ENCODE results near the gene MAML3.

The MAML3 gene

DNA sequence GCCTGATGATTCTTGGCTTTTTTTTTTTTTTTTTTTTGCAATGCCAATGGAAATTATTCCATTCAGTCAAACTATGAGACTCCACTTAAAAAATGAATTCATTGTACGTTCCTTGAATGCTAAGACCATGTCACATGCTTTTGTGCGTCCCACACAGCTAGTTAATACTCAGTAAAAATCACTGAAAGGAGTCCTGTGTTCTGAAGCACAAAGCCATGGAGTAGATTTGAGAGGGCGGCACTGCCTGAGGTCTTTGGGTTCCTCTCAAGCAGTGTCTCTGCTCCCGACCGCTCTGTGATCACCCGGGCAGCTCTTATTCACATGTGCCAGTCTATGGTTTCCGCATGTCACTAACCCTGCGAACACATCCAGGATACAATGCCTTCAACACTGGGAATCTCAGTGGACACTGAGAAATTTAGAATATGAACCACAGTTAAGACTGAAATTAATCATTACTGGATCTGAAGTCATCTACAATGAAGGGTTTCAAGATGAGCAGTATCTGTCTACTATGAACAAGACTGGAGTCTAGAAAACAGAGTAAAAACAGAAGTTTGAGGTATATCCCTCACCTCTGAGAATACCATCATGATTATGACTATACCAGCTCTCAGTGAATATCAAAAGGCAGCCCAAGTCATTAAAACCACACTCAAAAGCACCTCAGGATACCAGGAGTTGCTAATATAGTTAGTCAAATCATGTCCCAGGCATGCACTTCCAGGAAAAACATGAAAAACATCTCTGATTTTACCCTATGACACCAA lies 295.4 kb downstream of the MAML3 start:
- H3K36me3 Mint-ChIP-seq (ENCODE audit: low read depth) = no peaks in the 10 kb centered on the region
- peaks cover 28% of the 10 kb centered on the region for H3K27me3 Mint-ChIP-seq (ENCODE audit: low read depth)
- H3K27ac Mint-ChIP-seq = no peak overlapping the region
- H3K4me1 Mint-ChIP-seq (ENCODE audit: low read depth) = peaks cover 34% of the 10 kb centered on the region
- H3K9me3 Mint-ChIP-seq = no peaks in the 10 kb centered on the region
- peak; percentile 47 for DNase-seq (ENCODE audit: low spot score)
- H3K4me3 Mint-ChIP-seq = peak overlapping the region; percentile 4

DNA sequence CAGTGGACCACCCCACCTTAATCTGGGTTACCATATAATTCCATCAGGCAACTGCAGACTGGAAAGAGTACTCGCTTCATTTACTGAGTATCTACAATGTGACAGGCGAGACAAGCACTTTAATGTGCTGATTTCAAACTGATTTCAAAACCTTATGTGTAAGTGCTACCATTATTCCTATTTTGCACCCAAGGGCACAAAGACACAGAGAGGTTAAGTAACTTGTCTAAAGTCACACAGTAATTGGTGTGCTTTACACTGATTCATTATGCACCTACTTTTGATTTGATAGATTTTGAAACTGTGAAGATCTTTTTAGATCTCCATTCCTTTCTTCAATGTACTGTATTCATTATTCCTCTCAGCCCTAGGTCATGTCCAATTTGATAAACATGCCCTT lies 296.0 kb downstream of the MAML3 start:
- H3K4me3 Mint-ChIP-seq = peak overlapping the region; percentile 4
- H3K9me3 Mint-ChIP-seq = no peaks in the 10 kb centered on the region
- no peak overlapping the region for H3K27ac Mint-ChIP-seq
- no peak for DNase-seq (ENCODE audit: low spot score)
- peaks cover 34% of the 10 kb centered on the region for H3K4me1 Mint-ChIP-seq (ENCODE audit: low read depth)
- peaks cover 33% of the 10 kb centered on the region for H3K27me3 Mint-ChIP-seq (ENCODE audit: low read depth)
- H3K36me3 Mint-ChIP-seq (ENCODE audit: low read depth) = no peaks in the 10 kb centered on the region

DNA sequence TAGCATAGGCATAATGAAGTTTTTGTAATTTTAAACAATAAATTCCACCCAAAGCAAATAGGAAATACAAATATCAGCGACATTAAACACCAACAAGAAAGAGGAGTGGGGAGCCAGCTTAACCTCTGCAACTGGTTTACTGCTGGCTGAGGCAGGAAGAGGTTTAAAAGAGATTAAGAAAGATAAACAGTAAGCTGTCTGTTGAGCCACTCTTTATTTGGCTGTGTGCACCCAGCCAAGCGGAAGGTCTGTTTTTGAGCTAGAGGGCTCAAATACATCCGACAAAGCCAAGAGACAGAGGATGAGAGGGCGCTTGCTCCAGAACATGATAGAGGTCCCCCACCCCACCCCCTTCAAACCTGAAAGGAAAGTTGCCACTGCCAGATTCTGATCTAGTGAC lies 297.0 kb downstream of the MAML3 start:
- H3K4me3 Mint-ChIP-seq = peak overlapping the region; percentile 60
- H3K9me3 Mint-ChIP-seq = no peaks in the 10 kb centered on the region
- H3K27ac Mint-ChIP-seq = peak overlapping the region; percentile 69
- H3K27me3 Mint-ChIP-seq (ENCODE audit: low read depth) = peaks cover 30% of the 10 kb centered on the region
- H3K4me1 Mint-ChIP-seq (ENCODE audit: low read depth) = peaks cover 34% of the 10 kb centered on the region
- H3K36me3 Mint-ChIP-seq (ENCODE audit: low read depth) = no peaks in the 10 kb centered on the region
- DNase-seq (ENCODE audit: low spot score) = no peak

DNA sequence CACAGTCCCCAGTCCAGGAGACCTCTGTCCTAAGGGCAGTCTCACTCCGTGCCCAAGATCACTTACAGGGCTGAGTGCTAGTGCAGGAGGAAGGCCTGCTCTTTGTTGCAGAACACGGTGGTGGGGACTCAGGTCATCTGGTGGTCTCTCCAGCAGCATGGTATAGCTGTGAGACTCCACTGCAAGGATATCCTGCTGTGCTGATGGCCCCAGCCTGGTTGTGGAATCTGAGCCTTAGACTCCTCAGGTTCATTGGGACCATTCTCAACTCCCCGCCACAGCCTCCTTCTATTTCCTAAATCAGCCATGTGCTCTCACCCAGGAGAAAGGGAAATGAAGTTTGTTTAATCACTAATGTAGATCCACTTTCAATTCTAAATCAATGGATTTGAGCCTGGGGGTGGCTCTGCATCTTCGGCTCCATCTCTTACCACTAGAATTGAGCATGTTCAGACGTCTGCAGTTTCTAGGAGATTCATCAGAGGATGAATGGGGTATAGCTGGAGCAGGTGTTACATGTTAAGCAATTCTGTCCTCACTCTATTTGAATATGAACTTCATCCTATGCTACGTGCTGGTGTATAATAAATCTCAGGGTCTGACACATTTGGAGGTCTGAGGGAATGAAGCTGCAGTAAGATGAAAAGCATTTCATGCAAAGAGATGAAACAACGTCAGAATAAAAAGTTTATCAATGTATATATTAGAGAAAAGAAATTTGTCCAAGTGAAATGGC lies 299.1 kb downstream of the MAML3 start:
- no peak for DNase-seq (ENCODE audit: low spot score)
- Mint-ChIP-seq H3K4me3 (no peak overlapping the region), H3K9me3 (no peaks in the 10 kb centered on the region), H3K36me3 (ENCODE audit: low read depth) (no peaks in the 10 kb centered on the region), H3K27me3 (ENCODE audit: low read depth) (peaks cover 41% of the 10 kb centered on the region), H3K27ac (no peak overlapping the region), H3K4me1 (ENCODE audit: low read depth) (peaks cover 32% of the 10 kb centered on the region)

DNA sequence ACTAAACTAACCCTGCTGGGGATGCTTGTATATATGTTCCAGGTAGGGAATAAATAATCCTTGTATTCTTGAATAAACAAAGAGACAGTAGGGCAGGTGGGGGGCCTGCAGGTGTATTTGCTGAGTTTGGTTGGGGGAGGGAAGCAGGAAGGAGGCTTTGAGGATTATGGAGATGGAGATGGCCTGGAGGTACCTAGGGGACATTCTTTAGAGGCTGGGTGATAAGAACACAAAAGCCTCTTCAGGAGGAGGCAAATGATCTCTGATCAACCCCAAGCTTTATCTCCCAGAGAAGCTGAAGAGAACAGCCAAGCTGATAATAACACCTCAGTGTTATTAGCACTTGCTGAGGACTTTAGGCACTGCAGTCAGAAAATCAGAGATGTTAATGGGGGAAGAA lies 300.7 kb downstream of the MAML3 start:
- H3K27ac Mint-ChIP-seq = no peak overlapping the region
- H3K4me1 Mint-ChIP-seq (ENCODE audit: low read depth) = peaks cover 21% of the 10 kb centered on the region
- no peaks in the 10 kb centered on the region for H3K36me3 Mint-ChIP-seq (ENCODE audit: low read depth)
- no peak overlapping the region for H3K4me3 Mint-ChIP-seq
- H3K9me3 Mint-ChIP-seq = no peaks in the 10 kb centered on the region
- no peak for DNase-seq (ENCODE audit: low spot score)
- H3K27me3 Mint-ChIP-seq (ENCODE audit: low read depth) = peaks cover 50% of the 10 kb centered on the region

DNA sequence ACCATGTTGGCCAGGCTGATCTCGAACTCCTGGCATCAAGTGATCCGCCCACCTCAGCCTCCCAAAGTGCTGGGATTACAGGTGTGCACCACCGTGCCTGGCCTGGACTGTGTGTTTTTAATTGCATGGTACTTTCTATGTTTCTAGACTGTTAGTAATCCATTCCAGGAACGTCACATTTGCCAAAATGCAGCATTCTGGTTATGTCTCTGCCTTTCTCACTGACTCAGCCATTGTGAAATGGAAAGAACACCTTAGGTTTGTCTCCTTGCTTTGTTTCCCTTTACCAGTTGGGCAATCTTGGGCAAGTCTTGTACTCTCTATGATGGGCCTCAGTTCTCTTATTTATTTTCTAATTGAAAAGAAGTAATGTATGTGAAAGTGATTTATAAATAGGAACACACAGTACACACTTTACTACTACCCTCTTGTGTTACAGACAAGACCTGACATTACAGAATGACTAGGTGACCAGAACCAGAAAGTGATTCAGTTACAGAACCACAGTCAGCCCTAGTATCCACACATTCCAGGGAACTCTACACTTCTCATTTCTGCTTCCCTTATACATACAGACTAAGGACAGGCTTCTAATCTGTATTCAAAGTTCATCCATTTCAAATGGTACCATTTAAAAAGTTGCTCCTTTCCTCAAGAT lies 301.2 kb downstream of the MAML3 start:
- H3K9me3 Mint-ChIP-seq = no peaks in the 10 kb centered on the region
- peaks cover 54% of the 10 kb centered on the region for H3K27me3 Mint-ChIP-seq (ENCODE audit: low read depth)
- H3K27ac Mint-ChIP-seq = no peak overlapping the region
- H3K36me3 Mint-ChIP-seq (ENCODE audit: low read depth) = no peaks in the 10 kb centered on the region
- H3K4me3 Mint-ChIP-seq = no peak overlapping the region
- H3K4me1 Mint-ChIP-seq (ENCODE audit: low read depth) = peaks cover 17% of the 10 kb centered on the region
- DNase-seq (ENCODE audit: low spot score) = no peak

DNA sequence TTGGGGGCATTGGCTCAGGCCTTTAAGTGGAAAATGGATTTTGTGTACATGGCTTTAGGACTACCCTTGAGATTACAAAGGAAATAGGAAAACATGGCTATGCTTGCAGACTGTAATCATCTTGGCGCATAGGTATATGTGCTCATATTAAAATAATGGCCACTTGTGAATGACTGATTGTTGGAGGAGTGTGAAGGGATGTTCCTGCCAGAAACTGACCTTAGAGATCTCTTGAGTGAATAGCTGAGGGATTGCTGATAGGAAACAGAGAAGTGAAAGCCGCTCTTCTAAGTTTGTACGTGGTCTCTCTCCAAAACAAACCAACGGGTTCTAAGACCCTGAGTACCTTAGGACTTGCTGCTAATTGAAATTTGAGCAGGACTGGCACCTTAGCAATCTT lies 302.3 kb downstream of the MAML3 start:
- H3K36me3 Mint-ChIP-seq (ENCODE audit: low read depth) = no peaks in the 10 kb centered on the region
- H3K4me3 Mint-ChIP-seq = no peak overlapping the region
- peaks cover 7% of the 10 kb centered on the region for H3K4me1 Mint-ChIP-seq (ENCODE audit: low read depth)
- H3K27me3 Mint-ChIP-seq (ENCODE audit: low read depth) = peaks cover 63% of the 10 kb centered on the region
- no peaks in the 10 kb centered on the region for H3K9me3 Mint-ChIP-seq
- H3K27ac Mint-ChIP-seq = no peak overlapping the region
- no peak for DNase-seq (ENCODE audit: low spot score)

DNA sequence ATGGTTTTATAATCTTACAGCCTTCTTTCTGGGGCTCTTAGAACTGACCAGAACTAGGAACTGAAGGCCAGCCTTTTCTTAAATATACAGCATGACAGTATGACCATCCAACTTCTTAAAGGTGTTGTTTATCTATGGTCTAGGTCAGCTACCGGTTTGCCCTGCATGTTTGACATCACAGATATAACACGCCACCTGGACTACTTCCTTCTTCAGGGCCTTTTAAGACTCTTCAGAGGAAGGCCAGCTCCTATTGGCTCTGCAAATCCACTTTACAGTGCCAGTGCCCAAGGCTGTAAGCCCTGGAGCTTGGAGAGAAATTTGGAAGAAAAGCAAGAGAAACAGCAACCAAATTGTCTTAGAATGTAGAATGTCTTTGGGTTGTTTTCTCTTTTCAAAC lies 302.9 kb downstream of the MAML3 start:
- DNase-seq (ENCODE audit: low spot score) = no peak
- H3K9me3 Mint-ChIP-seq = no peaks in the 10 kb centered on the region
- H3K4me3 Mint-ChIP-seq = no peak overlapping the region
- peaks cover 62% of the 10 kb centered on the region for H3K27me3 Mint-ChIP-seq (ENCODE audit: low read depth)
- no peak overlapping the region for H3K27ac Mint-ChIP-seq
- H3K4me1 Mint-ChIP-seq (ENCODE audit: low read depth) = peaks cover 4% of the 10 kb centered on the region
- H3K36me3 Mint-ChIP-seq (ENCODE audit: low read depth) = no peaks in the 10 kb centered on the region

DNA sequence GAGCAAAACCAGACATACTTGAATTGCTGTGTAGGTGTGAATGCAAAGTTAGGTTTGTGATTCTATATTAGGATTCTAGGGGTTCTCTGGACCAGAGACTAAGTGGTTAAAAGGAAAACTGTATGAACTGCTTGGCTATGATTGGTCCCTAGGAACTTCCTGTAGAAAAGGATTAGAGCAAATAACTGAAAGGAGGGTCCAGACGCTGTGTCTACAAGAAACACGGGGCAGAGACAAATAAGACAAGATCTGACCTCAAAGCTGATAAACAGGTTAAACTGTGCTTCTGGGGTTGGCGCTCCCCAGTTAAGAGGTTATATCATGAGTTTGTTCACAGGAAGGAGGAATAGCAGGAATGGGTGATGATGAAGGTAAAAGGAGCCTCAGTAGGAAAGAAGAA lies 304.8 kb downstream of the MAML3 start:
- DNase-seq (ENCODE audit: low spot score) = no peak
- H3K4me3 Mint-ChIP-seq = no peak overlapping the region
- no peak overlapping the region for H3K27ac Mint-ChIP-seq

DNA sequence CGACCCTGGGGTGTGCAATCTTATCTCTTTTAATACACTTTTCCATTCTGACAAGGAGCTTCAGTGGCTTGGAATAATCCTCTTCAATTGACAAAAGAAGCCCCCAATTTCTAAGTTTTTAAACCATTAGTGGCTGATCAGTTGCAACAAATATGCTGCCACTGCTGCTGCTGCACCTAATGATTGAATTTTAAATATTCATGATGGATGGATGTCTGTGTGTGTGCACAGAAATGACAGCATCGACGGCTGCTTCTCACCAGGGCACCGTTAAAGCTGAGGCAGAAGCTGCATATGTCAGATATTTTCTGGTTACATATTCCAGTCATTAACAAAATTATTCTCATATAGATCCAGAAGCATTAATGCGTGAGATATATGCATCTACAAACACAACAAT lies 306.0 kb downstream of the MAML3 start:
- Mint-ChIP-seq H3K9me3 (no peaks in the 10 kb centered on the region), H3K4me3 (no peak overlapping the region), H3K27ac (no peak overlapping the region), H3K27me3 (ENCODE audit: low read depth) (peaks cover 59% of the 10 kb centered on the region), H3K4me1 (ENCODE audit: low read depth) (no peaks in the 10 kb centered on the region), H3K36me3 (ENCODE audit: low read depth) (no peaks in the 10 kb centered on the region)
- no peak for DNase-seq (ENCODE audit: low spot score)

More for the DNA sequence above, 304.8 kb downstream of the MAML3 start:
- H3K27me3 Mint-ChIP-seq (ENCODE audit: low read depth) = peaks cover 59% of the 10 kb centered on the region
- H3K4me1 Mint-ChIP-seq (ENCODE audit: low read depth) = no peaks in the 10 kb centered on the region
- no peaks in the 10 kb centered on the region for H3K36me3 Mint-ChIP-seq (ENCODE audit: low read depth)
- no peaks in the 10 kb centered on the region for H3K9me3 Mint-ChIP-seq

DNA sequence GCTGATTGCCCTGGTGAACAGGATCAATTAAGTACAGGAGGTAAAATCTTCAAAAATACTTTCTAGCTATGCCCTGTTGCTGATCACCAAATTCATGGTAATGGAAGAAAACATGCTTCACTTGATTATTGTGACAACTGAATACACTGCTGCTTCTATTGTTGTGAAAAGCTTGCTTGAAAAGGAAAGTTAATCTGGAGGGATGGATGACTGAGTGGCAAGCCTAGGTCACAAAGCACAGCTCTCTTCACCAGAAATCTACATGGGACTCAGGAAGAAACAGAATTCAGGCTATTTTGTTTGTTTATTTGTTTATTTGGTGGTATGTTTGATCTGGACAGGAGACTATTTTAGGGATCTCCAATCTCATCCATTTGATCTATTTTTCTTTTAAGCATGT lies 306.4 kb downstream of the MAML3 start:
- no peaks in the 10 kb centered on the region for H3K4me1 Mint-ChIP-seq (ENCODE audit: low read depth)
- peaks cover 59% of the 10 kb centered on the region for H3K27me3 Mint-ChIP-seq (ENCODE audit: low read depth)
- H3K4me3 Mint-ChIP-seq = no peak overlapping the region
- no peak overlapping the region for H3K27ac Mint-ChIP-seq
- H3K9me3 Mint-ChIP-seq = no peaks in the 10 kb centered on the region
- DNase-seq (ENCODE audit: low spot score) = no peak
- no peaks in the 10 kb centered on the region for H3K36me3 Mint-ChIP-seq (ENCODE audit: low read depth)

DNA sequence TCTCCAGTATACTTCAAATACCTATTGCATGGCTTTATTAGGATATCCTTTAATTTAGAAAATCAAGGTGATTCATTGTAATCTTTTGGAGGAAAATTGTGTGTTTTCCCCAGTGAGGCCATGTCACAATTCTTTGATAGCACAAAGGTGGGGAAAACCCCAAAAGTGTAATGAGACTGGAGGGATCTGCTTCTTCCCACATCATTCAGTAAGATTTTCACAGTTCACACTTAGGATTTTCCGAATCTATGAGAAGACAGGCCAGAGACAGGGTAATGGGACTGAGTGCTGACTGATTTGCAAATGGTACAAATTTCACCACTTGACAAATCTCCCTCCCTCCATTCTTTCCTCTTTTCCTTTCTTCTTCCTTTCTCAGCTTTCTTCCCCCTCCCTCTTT lies 307.2 kb downstream of the MAML3 start:
- peaks cover 56% of the 10 kb centered on the region for H3K27me3 Mint-ChIP-seq (ENCODE audit: low read depth)
- H3K9me3 Mint-ChIP-seq = no peaks in the 10 kb centered on the region
- H3K36me3 Mint-ChIP-seq (ENCODE audit: low read depth) = no peaks in the 10 kb centered on the region
- no peaks in the 10 kb centered on the region for H3K4me1 Mint-ChIP-seq (ENCODE audit: low read depth)
- no peak overlapping the region for H3K27ac Mint-ChIP-seq
- DNase-seq (ENCODE audit: low spot score) = no peak
- H3K4me3 Mint-ChIP-seq = no peak overlapping the region

DNA sequence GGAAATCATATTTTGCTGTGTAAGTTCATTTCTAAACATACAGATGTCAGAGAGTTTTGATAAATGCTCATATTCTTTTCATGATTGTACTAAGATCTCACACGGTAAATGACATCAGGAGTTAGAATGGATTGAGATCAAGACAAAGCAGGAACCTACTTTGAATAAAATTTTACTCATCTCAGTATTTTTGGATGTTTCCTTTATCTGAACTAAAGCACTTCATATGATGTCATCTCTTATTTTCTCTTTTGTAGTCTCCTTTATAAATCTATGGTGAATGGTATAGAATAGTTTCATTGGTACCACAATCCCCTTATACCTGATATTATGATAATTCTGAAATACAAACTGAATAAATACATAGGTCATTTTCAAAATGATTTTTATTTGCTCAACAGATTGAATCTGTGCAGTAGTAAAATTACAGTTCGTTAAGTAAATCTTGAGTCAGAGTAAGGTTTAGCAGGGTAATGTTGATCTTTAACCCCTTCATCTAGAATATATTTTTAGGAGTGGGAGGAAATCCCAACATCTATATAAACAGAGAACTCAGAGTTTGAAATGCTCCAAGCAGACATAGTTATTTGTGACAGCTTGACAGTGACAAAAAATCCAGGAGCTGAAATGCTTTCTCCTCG lies 308.4 kb downstream of the MAML3 start:
- H3K27ac Mint-ChIP-seq = no peak overlapping the region
- no peaks in the 10 kb centered on the region for H3K36me3 Mint-ChIP-seq (ENCODE audit: low read depth)
- peaks cover 49% of the 10 kb centered on the region for H3K27me3 Mint-ChIP-seq (ENCODE audit: low read depth)
- H3K4me3 Mint-ChIP-seq = no peak overlapping the region
- DNase-seq (ENCODE audit: low spot score) = no peak
- no peaks in the 10 kb centered on the region for H3K4me1 Mint-ChIP-seq (ENCODE audit: low read depth)
- no peaks in the 10 kb centered on the region for H3K9me3 Mint-ChIP-seq
